IPS-18c (cell line): ENCODE data around the gene TIGAR.

Experiments used
- H3K4me3 ChIP-seq: 2 replicates; pipeline ENCODE4 v1.7.0; 2013; ENCODE audit warnings: low read depth, mild to moderate bottlenecking, low read length, moderate library complexity; ENCODE audit not compliant: insufficient read depth
- H3K9me3 ChIP-seq: one replicate; pipeline ENCODE4 v1.6.1; 2013; ENCODE audit warnings: mild to moderate bottlenecking, low read length, moderate library complexity; ENCODE audit not compliant: control insufficient read depth, insufficient read depth

The TIGAR gene

GRCh38 chr12:4388662-4389061 lies 67.6 kb downstream of the TIGAR start:
- no peak overlapping the region for H3K4me3 ChIP-seq
- H3K9me3 ChIP-seq: no peaks in the 10 kb centered on the region

GRCh38 chr12:4392223-4392742 lies 71.3 kb downstream of the TIGAR start:
- Histone ChIP-seq H3K9me3 (no peaks in the 10 kb centered on the region), H3K4me3 (no peak overlapping the region)

- no peaks in the 10 kb centered on the region for H3K9me3 ChIP-seq
Observed at GRCh38 chr12:4393211-4393610, 72.2 kb downstream of the TIGAR start.

GRCh38 chr12:4395818-4396217 lies 74.8 kb downstream of the TIGAR start:
- H3K4me3 ChIP-seq: no peak overlapping the region
- H3K9me3 ChIP-seq: no peaks in the 10 kb centered on the region

More at GRCh38 chr12:4393211-4393610, 72.2 kb downstream of the TIGAR start:
- no peak overlapping the region for H3K4me3 ChIP-seq

GRCh38 chr12:4401117-4401516 lies 80.1 kb downstream of the TIGAR start:
- Histone ChIP-seq H3K4me3 (no peak overlapping the region), H3K9me3 (no peaks in the 10 kb centered on the region)

- no peak overlapping the region for H3K4me3 ChIP-seq
Observed at GRCh38 chr12:4402996-4403395, 82.0 kb downstream of the TIGAR start.

More at GRCh38 chr12:4402996-4403395, 82.0 kb downstream of the TIGAR start:
- H3K9me3 ChIP-seq: no peaks in the 10 kb centered on the region
